Sigmoid colon (tissue), 7 donors: Measurements from ENCODE around the gene PCSK2. TPM values are rescaled to one million over a fixed set of nuclear protein-coding genes. Genes with fewer than 3 reads are reported as not detected.

Experiments
- polyA plus RNA-seq, 3 donors: library from polyadenylated mRNA; stranded (reverse); fragments of 200-250 nt; gene quantifications; one replicate each; pipeline ENCODE4 v1.2.3, GENCODE V29; 2013
- small RNA-seq, 3 donors: library from RNA; depleted of rRNA; stranded (forward); fragments of <200 nt; gene quantifications; one replicate each; pipeline ENCODE3, GENCODE V24; 2016
- total RNA-seq, 4 donors: library from RNA; depleted of rRNA; stranded (reverse); fragments of >200 nt; gene quantifications; one replicate each; pipeline ENCODE4 v1.1.0, GENCODE V29; 2016
- donor health status: healthy with polysubstance abuse.
- donor health status: Bipolar disorder and iron deficiency.
- donor health status: healthy.

The PCSK2 gene
- total and polyA plus RNA-seq, 7 donors = 0.54 to 5.4 (median 2.4) TPM; not detected in 1

Small RNA genes within 50 kb of the gene (small RNA-seq; reads per million reads assigned to genes)
- gene AL359511.1 = 0 reads per million in 3 donors
- gene RNU1-131P = 0 reads per million in 3 donors
- gene RNU6-27P = 0 reads per million in 3 donors
